NB4 (cell line): ENCODE data around the gene PPP1R15B.

Experiments used
- CTCF ChIP-seq: IDR thresholded peaks from one replicate; pipeline ENCODE4 v1.5.1; 2012; ENCODE audit warnings: low read depth, low read length
- MAX ChIP-seq: IDR thresholded peaks from 2 replicates; pipeline ENCODE4 v1.6.1; 2011; ENCODE audit warnings: low read depth, low read length
- POLR2A ChIP-seq: IDR thresholded peaks from 2 replicates; pipeline ENCODE4 v1.6.1; 2011; ENCODE audit warnings: mild to moderate bottlenecking; ENCODE audit not compliant: insufficient read length; ENCODE audit errors: extremely low read depth

- TF ChIP-seq POLR2A = no peak
- TF ChIP-seq CTCF = no peak
- no peak for TF ChIP-seq MAX
Observed at GRCh38 chr1:204460346-204460745, 48.7 kb upstream of the PPP1R15B start.
